ENCODE data around the gene MRPL30. TPM values are rescaled to one million over a fixed set of nuclear protein-coding genes. Genes with fewer than 3 reads are reported as not detected.
"Not testable (repeated sequence)": the region's sequence is repeated elsewhere in the genome, so short reads cannot be mapped to it uniquely, and the experiment has no call there.

MRPL30 gene
- total and polyA plus RNA-seq, 12 donors, result 16.8 to 51.5 (median 30.5) TPM

DNA sequence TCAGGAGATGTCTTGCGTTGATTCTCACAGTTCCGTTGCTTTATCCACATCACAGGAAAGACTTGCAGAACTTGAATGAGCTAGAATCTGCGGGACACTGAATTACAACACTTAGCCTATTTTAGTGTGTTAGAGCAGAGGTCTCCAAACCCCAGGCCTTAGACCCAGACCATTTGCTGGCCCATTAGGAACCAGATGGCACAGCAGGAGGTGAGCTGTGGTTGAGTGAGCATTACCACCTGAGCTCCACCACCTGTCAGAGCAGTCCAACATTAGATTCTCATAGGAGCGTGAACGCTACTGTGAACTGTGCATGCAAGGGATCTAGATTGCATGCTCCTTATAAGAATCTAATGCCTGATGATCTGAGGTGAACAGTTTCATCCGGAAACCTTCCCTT lies 3.8 kb downstream of the MRPL30 start:
- Histone ChIP-seq H3K36me3 (replicated peaks in 1 of 2) (peaks cover 0 to 13% of the 10 kb centered on the region in 2 donors), H3K4me3 (no peak overlapping the region), H3K27ac (no peak overlapping the region), H3K27me3 (no peaks in the 10 kb centered on the region), H3K4me1 (replicated peaks in 1 of 2) (peaks cover 15 to 31% of the 10 kb centered on the region in 2 donors), H3K9me3 (replicated peaks in 1 of 3) (no peaks in the 10 kb centered on the region)
- 62 to 93% (median 71%) methylated on average over 6 of the region's 6 CpGs for WGBS, 4 donors
- DNase-seq, result no peak
- TF ChIP-seq, protein P1, sequence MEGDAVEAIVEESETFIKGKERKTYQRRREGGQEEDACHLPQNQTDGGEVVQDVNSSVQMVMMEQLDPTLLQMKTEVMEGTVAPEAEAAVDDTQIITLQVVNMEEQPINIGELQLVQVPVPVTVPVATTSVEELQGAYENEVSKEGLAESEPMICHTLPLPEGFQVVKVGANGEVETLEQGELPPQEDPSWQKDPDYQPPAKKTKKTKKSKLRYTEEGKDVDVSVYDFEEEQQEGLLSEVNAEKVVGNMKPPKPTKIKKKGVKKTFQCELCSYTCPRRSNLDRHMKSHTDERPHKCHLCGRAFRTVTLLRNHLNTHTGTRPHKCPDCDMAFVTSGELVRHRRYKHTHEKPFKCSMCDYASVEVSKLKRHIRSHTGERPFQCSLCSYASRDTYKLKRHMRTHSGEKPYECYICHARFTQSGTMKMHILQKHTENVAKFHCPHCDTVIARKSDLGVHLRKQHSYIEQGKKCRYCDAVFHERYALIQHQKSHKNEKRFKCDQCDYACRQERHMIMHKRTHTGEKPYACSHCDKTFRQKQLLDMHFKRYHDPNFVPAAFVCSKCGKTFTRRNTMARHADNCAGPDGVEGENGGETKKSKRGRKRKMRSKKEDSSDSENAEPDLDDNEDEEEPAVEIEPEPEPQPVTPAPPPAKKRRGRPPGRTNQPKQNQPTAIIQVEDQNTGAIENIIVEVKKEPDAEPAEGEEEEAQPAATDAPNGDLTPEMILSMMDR (IDR thresholded peaks at IDR 0.05), result no peak
- no peak for TF ChIP-seq POLR2A (IDR thresholded peaks at IDR 0.05)
- intact Hi-C loops (cut with DNase I), result loop anchor here in 1 of 2 donors (10.0 kb wide), 1 partner anchor 150 kb away; the partner anchor contains the start of genes EIF5B and TXNDC9

- Histone ChIP-seq H3K9me3 (replicated peaks in 1 of 3) (no peaks in the 10 kb centered on the region), H3K36me3 (replicated peaks in 1 of 2) (peaks cover 0 to 19% of the 10 kb centered on the region in 2 donors), H3K4me3 (no peak overlapping the region), H3K27me3 (no peaks in the 10 kb centered on the region), H3K4me1 (replicated peaks in 1 of 2) (peaks cover 7 to 20% of the 10 kb centered on the region in 2 donors), H3K27ac (no peak overlapping the region)
- TF ChIP-seq, protein P1 (IDR thresholded peaks at IDR 0.05), result no peak
- no peak for TF ChIP-seq POLR2A (IDR thresholded peaks at IDR 0.05)
- DNase-seq, result no peak
- intact Hi-C loops (cut with DNase I), result loop anchor here in 1 of 2 donors (10.0 kb wide), 1 partner anchor 148 kb away; the partner anchor contains the start of genes EIF5B and TXNDC9
Measured at GRCh38 chr2:99187011-99187410, 6.0 kb downstream of the MRPL30 start.

- DNase-seq, result no peak
- H3K4me1 ChIP-seq (replicated peaks in 1 of 2), result peaks cover 0 to 8% of the 10 kb centered on the region in 2 donors
- H3K27me3 ChIP-seq, result no peaks in the 10 kb centered on the region
- no peak overlapping the region for H3K27ac ChIP-seq
- intact Hi-C loops (cut with DNase I), result loop anchor here in 1 of 2 donors (10.0 kb wide), 1 partner anchor 146 kb away; the partner anchor contains the start of genes EIF5B and TXNDC9
- peaks cover 0 to 19% of the 10 kb centered on the region in 2 donors for H3K36me3 ChIP-seq (replicated peaks in 1 of 2)
- 93 to 97% (median 95%) methylated on average over 3 of the region's 3 CpGs for WGBS, 4 donors
- TF ChIP-seq, protein P1 (IDR thresholded peaks at IDR 0.05), result no peak
- TF ChIP-seq POLR2A (IDR thresholded peaks at IDR 0.05), result no peak
- no peaks in the 10 kb centered on the region for H3K9me3 ChIP-seq (replicated peaks in 1 of 3)
- H3K4me3 ChIP-seq, result no peak overlapping the region
Measured at GRCh38 chr2:99188357-99188756, 7.4 kb downstream of the MRPL30 start.

GRCh38 chr2:99190548-99190947 lies 9.6 kb downstream of the MRPL30 start:
- 83 to 89% (median 87%) methylated on average over 1 of the region's 1 CpG for WGBS, 4 donors
- DNase-seq, result no peak
- intact Hi-C loops (cut with DNase I), result no loop called here
- Histone ChIP-seq H3K27ac (no peak overlapping the region), H3K4me1 (replicated peaks in 1 of 2) (no peaks in the 10 kb centered on the region), H3K27me3 (no peaks in the 10 kb centered on the region), H3K4me3 (no peak overlapping the region), H3K36me3 (replicated peaks in 1 of 2) (peaks cover 0 to 25% of the 10 kb centered on the region in 2 donors), H3K9me3 (replicated peaks in 1 of 3) (no peaks in the 10 kb centered on the region)
- TF ChIP-seq POLR2A (IDR thresholded peaks at IDR 0.05), result no peak
- TF ChIP-seq, protein P1 (IDR thresholded peaks at IDR 0.05), result no peak

GRCh38 chr2:99192364-99192763 lies 11.4 kb downstream of the MRPL30 start:
- intact Hi-C loops (cut with DNase I); H3K27me3 ChIP-seq; H3K27ac ChIP-seq; H3K4me3 ChIP-seq; DNase-seq; H3K4me1 ChIP-seq (replicated peaks in 1 of 2); H3K9me3 ChIP-seq (replicated peaks in 1 of 3): not testable (repeated sequence)
- H3K36me3 ChIP-seq (replicated peaks in 1 of 2), result peaks cover 0 to 41% of the 10 kb centered on the region in 2 donors
- WGBS, 4 donors, result 96 to 99% (median 98%) methylated on average over 4 of the region's 4 CpGs

Data from adrenal gland (tissue), 12 donors.